ENCODE measurements around the gene VAV1. TPM values are rescaled to one million over a fixed set of nuclear protein-coding genes. Genes with fewer than 3 reads are reported as not detected.
A peak's percentile ranks its signal among the peaks of the same experiment; 100 is the strongest.

Gene VAV1
- total RNA-seq, 2 donors from 2014 or later, result 3.9 to 7.4 TPM

- ATAC-seq, result peak; percentile 73 to 87
- intact Hi-C loops (cut with DNase I), result no loop called here
Measured at GRCh38 chr19:6802336-6803035, 30.0 kb downstream of the VAV1 start.

GRCh38 chr19:6803036-6803404 lies 30.5 kb downstream of the VAV1 start:
- DNase-seq (no peak), ATAC-seq (no peak)
- intact Hi-C loops (cut with DNase I), result no loop called here

More at GRCh38 chr19:6802336-6803035, 30.0 kb downstream of the VAV1 start:
- peak; percentile 42 for DNase-seq

GRCh38 chr19:6806488-6806887 lies 34.0 kb downstream of the VAV1 start:
- intact Hi-C loops (cut with DNase I), result no loop called here
- no peak for ATAC-seq

GRCh38 chr19:6807291-6807690 lies 34.8 kb downstream of the VAV1 start:
- intact Hi-C loops (cut with DNase I), result no loop called here
- DNase-seq, result no peak
- ATAC-seq, result no peak

More at GRCh38 chr19:6806488-6806887, 34.0 kb downstream of the VAV1 start:
- DNase-seq, result no peak

GRCh38 chr19:6808494-6808893 lies 36.0 kb downstream of the VAV1 start:
- DNase-seq (no peak), ATAC-seq (no peak)
- intact Hi-C loops (cut with DNase I), result no loop called here

GRCh38 chr19:6809262-6809661 lies 36.8 kb downstream of the VAV1 start:
- ATAC-seq (no peak), DNase-seq (no peak)
- intact Hi-C loops (cut with DNase I), result no loop called here

- ATAC-seq (no peak), DNase-seq (no peak)
- intact Hi-C loops (cut with DNase I), result no loop called here
Measured at GRCh38 chr19:6811378-6811777, 38.9 kb downstream of the VAV1 start.

- ATAC-seq (no peak), DNase-seq (no peak)
- intact Hi-C loops (cut with DNase I), result no loop called here
Measured at GRCh38 chr19:6811906-6812305, 39.4 kb downstream of the VAV1 start.

GRCh38 chr19:6812612-6813011 lies 40.1 kb downstream of the VAV1 start:
- no peak for DNase-seq
- ATAC-seq, result no peak
- intact Hi-C loops (cut with DNase I), result no loop called here

- DNase-seq (no peak), ATAC-seq (no peak)
- intact Hi-C loops (cut with DNase I), result no loop called here
Measured at GRCh38 chr19:6813659-6814058, 41.2 kb downstream of the VAV1 start.

GRCh38 chr19:6817179-6817578 lies 44.7 kb downstream of the VAV1 start:
- intact Hi-C loops (cut with DNase I), result no loop called here
- DNase-seq (no peak), ATAC-seq (no peak)

GRCh38 chr19:6818246-6818645 lies 45.7 kb downstream of the VAV1 start:
- DNase-seq, result no peak
- no peak for ATAC-seq
- intact Hi-C loops (cut with DNase I), result no loop called here

- intact Hi-C loops (cut with DNase I), result no loop called here
Measured at GRCh38 chr19:6819323-6819722, 46.8 kb downstream of the VAV1 start.

GRCh38 chr19:6820237-6820636 lies 47.7 kb downstream of the VAV1 start:
- no peak for DNase-seq
- intact Hi-C loops (cut with DNase I), result no loop called here
- ATAC-seq, result no peak

More at GRCh38 chr19:6819323-6819722, 46.8 kb downstream of the VAV1 start:
- DNase-seq (no peak), ATAC-seq (no peak)

GRCh38 chr19:6821639-6822310 lies 49.3 kb downstream of the VAV1 start:
- intact Hi-C loops (cut with DNase I), result no loop called here
- ATAC-seq (no peak), DNase-seq (no peak)

- intact Hi-C loops (cut with DNase I), result no loop called here
- DNase-seq (no peak), ATAC-seq (no peak)
Measured at GRCh38 chr19:6822311-6822670, 49.8 kb downstream of the VAV1 start.

- no peak for DNase-seq
- intact Hi-C loops (cut with DNase I), result no loop called here
- no peak for ATAC-seq
Measured at GRCh38 chr19:6825076-6825774, 52.7 kb downstream of the VAV1 start.

GRCh38 chr19:6826281-6826920 lies 53.9 kb downstream of the VAV1 start:
- intact Hi-C loops (cut with DNase I), result no loop called here
- DNase-seq (no peak), ATAC-seq (no peak)

- intact Hi-C loops (cut with DNase I), result no loop called here
- DNase-seq (no peak), ATAC-seq (peak in 1 of 2 donors; percentile 17)
Measured at GRCh38 chr19:6828306-6828697, 55.8 kb downstream of the VAV1 start.

Data from left cardiac atrium (tissue), 4 donors.